ENCODE results near the gene CSK. TPM values are rescaled to one million over a fixed set of nuclear protein-coding genes. Genes with fewer than 3 reads are reported as not detected.

The CSK gene
- total and polyA plus RNA-seq, 4 donors, result 6.9 to 41.7 (median 24.1) TPM

- H3K27ac ChIP-seq (ENCODE audit: low read depth in 1 of 2, low read length in 2 of 2), result peak overlapping the region; percentile 80 to 87
- peak overlapping the region in 1 of 2 donors; percentile 79 for H3K9ac ChIP-seq (ENCODE audit: low read depth in 1 of 2, low read length in 2 of 2)
- H3K36me3 ChIP-seq (ENCODE audit: control insufficient read depth in 4 of 4, insufficient read depth in 3 of 4, low read depth in 1 of 4, low read length in 3 of 4), result no peaks in the 10 kb centered on the region
- TF ChIP-seq SP1 (IDR thresholded peaks at IDR 0.05) (no peak), RXRA (IDR thresholded peaks at IDR 0.05) (peak in 1 of 2 donors; percentile 5)
- peak overlapping the region; percentile 83 to 90 (median 88) for H3K4me3 ChIP-seq (ENCODE audit: low read depth in 1 of 3, low read length in 3 of 3)
- H3K9me3 ChIP-seq (ENCODE audit: control insufficient read depth in 4 of 4, low read length in 3 of 4), result no peaks in the 10 kb centered on the region
- WGBS, result 24% methylated on average over 3 of the region's 3 CpGs
- no peaks in the 10 kb centered on the region for H3K27me3 ChIP-seq (ENCODE audit: control insufficient read depth in 4 of 4, insufficient read depth in 4 of 4, low read length in 3 of 4)
- DNase-seq (ENCODE audit: low spot score), result no peak
- peaks cover 22 to 80% (median 58%) of the 10 kb centered on the region in 4 donors for H3K4me1 ChIP-seq (ENCODE audit: control insufficient read depth in 4 of 4, insufficient read depth in 4 of 4, low read length in 3 of 4)
Observed at GRCh38 chr15:74783808-74784175, 1.9 kb downstream of the CSK start.

GRCh38 chr15:74784426-74785193 lies 2.7 kb downstream of the CSK start:
- Histone ChIP-seq H3K36me3 (ENCODE audit: control insufficient read depth in 4 of 4, insufficient read depth in 3 of 4, low read depth in 1 of 4, low read length in 3 of 4) (no peaks in the 10 kb centered on the region), H3K4me1 (ENCODE audit: control insufficient read depth in 4 of 4, insufficient read depth in 4 of 4, low read length in 3 of 4) (peaks cover 26 to 82% (median 66%) of the 10 kb centered on the region in 4 donors), H3K27ac (ENCODE audit: low read depth in 1 of 2, low read length in 2 of 2) (peak overlapping the region; percentile 51 to 62), H3K27me3 (ENCODE audit: control insufficient read depth in 4 of 4, insufficient read depth in 4 of 4, low read length in 3 of 4) (no peaks in the 10 kb centered on the region), H3K9ac (ENCODE audit: low read depth in 1 of 2, low read length in 2 of 2) (peak overlapping the region; percentile 36 to 79), H3K9me3 (ENCODE audit: control insufficient read depth in 4 of 4, low read length in 3 of 4) (no peaks in the 10 kb centered on the region), H3K4me3 (ENCODE audit: low read depth in 1 of 3, low read length in 3 of 3) (no peak overlapping the region)
- TF ChIP-seq HNF4G (IDR thresholded peaks at IDR 0.05), result no peak
- TF ChIP-seq EGR1 (IDR thresholded peaks at IDR 0.05; ENCODE audit: low read depth in 2 of 2), result no peak
- TF ChIP-seq GABPA (IDR thresholded peaks at IDR 0.05 in 1 of 2, conservative IDR thresholded peaks at IDR 0.05 in 1 of 2), result no peak
- no peak for TF ChIP-seq YY1 (IDR thresholded peaks at IDR 0.05)
- no peak for TF ChIP-seq TAF1 (conservative IDR thresholded peaks at IDR 0.05)
- TF ChIP-seq NR2F2 (IDR thresholded peaks at IDR 0.05), result no peak
- TF ChIP-seq CTCF (IDR thresholded peaks at IDR 0.05; ENCODE audit: low read depth, low read length, missing input control), result no peak
- TF ChIP-seq RXRA (IDR thresholded peaks at IDR 0.05), result no peak
- TF ChIP-seq ZBTB33 (IDR thresholded peaks at IDR 0.05), result no peak
- TF ChIP-seq JUND (IDR thresholded peaks at IDR 0.05), result no peak
- TF ChIP-seq RAD21 (IDR thresholded peaks at IDR 0.05), result no peak
- no peak for TF ChIP-seq FOXA1 (IDR thresholded peaks at IDR 0.05)
- TF ChIP-seq SP1 (IDR thresholded peaks at IDR 0.05), result no peak
- TF ChIP-seq REST (IDR thresholded peaks at IDR 0.05), result no peak
- no peak for TF ChIP-seq MAX (IDR thresholded peaks at IDR 0.05)
- WGBS, result 77% methylated on average over 8 of the region's 8 CpGs
- DNase-seq (ENCODE audit: low spot score), result no peak
